ENCODE results near the gene CAMKMT.

The CAMKMT gene

DNA sequence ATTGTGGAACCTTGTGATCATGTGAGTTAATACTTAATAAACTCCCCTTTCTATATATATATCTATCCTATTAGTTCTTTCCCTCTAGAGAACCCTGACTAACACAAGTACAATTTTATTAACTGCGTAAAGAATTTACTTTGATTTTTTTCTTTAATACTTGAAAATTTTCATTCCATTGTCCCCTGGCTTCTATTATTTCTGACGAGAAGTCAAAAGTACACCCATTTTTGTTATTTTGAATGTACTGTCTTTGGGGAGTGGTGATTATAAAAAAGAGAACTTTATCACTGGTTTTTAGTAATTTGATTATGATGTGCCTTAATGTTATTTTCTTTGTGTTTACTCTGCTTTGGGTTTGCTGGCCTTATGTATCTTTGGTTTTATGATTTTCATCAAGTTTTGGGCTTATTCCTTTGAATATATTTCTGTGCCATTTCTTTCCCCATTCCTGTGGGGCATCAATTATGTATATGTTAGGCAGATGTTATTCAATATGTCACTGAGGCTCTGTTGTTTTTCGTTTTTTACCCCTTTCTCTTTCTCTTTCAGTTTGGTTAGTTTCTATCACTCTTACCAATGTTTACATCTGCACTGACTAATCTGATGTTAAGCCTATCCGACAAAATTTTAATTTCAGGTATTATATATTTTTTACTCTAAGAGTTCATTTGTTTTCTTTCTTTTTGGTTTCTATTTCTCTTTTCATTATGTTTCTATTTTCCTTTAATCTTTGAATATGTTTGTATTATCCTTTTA is 271.4 kb downstream of the CAMKMT start:
- in situ Hi-C loops (cut with HindIII; ENCODE audit: low sequenced_read_pairs), result no loop called here

DNA sequence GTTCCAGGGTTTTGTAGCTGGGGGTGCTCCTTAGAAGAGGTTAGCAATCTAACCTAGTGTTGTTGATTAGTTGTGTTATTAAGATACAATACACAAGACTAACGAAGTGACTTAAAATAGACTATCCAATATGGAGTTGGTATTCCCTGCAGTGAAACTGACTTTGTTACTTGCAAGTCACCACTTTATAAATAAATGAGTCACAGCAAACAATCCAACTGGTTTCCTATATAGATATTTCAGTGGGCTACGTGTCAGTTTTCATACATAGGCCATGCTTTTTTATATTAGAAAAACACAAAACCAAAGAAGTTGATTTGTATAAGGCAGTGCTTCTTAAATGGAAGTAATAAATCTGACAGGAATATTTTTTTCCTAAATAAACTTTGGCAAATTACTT is 274.0 kb downstream of the CAMKMT start:
- in situ Hi-C loops (cut with HindIII; ENCODE audit: low sequenced_read_pairs), result no loop called here

GRCh38 chr2:44638649-44639048 is 276.9 kb downstream of the CAMKMT start:
- in situ Hi-C loops (cut with HindIII; ENCODE audit: low sequenced_read_pairs), result no loop called here

GRCh38 chr2:44639399-44639798 is 277.7 kb downstream of the CAMKMT start:
- in situ Hi-C loops (cut with HindIII; ENCODE audit: low sequenced_read_pairs), result no loop called here

DNA sequence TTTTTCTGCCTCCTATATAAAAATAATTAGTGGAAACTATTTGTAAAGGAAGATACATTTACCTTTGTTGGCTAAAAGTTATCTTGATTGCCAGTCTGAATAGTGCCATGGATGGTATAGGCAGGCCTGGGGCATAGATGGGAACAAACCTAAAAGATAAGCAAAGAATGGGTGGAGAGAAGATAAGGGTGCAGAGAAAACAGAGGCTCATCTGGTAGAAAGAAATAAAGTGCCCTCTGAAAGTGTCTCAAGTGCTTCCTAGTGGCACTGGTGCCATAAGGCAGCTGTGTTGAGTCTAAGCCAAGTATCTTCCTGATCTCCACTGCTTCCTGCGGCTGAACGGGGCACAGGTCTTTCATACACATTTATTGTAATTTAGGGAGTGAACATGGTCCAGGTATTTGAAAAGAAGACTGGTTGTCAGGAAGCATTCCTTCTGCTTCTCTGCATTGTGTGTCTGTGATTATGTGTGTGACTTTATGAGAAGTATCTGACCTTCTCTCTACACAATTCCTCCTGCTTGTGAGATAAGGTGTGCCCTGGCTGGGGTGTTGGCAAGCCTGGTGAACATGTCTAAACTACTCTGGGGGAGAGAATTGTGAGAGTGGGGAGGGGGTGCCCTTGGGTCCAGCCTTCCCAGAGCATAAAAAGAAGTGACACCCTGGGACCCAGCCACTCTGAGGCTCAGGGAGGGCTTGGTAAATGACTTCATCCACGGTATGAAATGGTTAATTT is 280.5 kb downstream of the CAMKMT start:
- in situ Hi-C loops (cut with HindIII; ENCODE audit: low sequenced_read_pairs), result no loop called here

GRCh38 chr2:44645937-44646336 is 284.2 kb downstream of the CAMKMT start:
- in situ Hi-C loops (cut with HindIII; ENCODE audit: low sequenced_read_pairs), result loop anchor here (5.0 kb wide), 1 partner anchor 34 kb away; no protein-coding TSS in a partner anchor

- in situ Hi-C loops (cut with HindIII; ENCODE audit: low sequenced_read_pairs), result loop anchor here (5.0 kb wide), 1 partner anchor 37 kb away; no protein-coding TSS in a partner anchor
These were observed 287.6 kb downstream of the CAMKMT start for GRCh38 chr2:44649381-44649780.

DNA sequence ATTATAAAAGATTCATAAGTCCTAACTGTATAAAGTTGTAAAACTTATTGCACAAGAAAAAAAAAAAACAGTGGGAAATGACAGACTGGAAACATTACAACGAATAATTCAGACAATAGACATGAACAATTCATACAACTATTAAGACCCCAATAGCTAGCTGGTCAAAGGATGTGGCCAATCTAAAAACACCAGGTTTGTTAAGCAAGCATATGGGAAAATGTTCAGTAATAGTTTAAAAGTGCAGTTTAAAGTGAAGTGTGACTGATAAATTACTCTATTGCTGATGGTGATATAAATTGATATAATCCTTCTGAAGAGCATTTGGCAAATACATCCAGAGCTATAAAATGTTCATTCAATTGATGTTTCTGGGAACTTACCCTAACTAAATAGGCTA is 289.0 kb downstream of the CAMKMT start:
- in situ Hi-C loops (cut with HindIII; ENCODE audit: low sequenced_read_pairs), result no loop called here

- in situ Hi-C loops (cut with HindIII; ENCODE audit: low sequenced_read_pairs), result no loop called here
These were observed 290.2 kb downstream of the CAMKMT start for GRCh38 chr2:44651974-44652373.

GRCh38 chr2:44652701-44653100 is 291.0 kb downstream of the CAMKMT start:
- in situ Hi-C loops (cut with HindIII; ENCODE audit: low sequenced_read_pairs), result no loop called here

DNA sequence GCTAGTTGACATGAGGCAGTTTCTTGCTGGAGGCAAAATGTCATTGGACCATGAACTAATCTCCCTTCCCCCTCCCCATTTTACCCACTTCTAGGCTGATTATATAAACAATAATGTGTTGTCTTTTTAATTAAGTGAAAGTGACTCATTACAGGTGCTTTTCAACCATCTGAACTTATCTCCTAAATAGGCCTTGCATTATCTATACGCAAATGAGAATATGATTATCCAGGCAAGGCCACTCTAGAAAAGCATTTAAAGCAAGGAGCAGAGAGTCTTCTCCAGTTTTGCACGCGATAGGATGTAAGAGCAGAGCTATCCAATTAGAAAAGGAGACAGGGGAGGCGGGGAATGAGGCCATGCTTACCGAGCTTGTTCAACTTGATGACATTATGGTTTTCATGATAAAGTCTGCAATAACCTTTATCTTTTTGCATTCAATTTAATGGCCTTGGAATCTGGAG is 293.7 kb downstream of the CAMKMT start:
- in situ Hi-C loops (cut with HindIII; ENCODE audit: low sequenced_read_pairs), result no loop called here

DNA sequence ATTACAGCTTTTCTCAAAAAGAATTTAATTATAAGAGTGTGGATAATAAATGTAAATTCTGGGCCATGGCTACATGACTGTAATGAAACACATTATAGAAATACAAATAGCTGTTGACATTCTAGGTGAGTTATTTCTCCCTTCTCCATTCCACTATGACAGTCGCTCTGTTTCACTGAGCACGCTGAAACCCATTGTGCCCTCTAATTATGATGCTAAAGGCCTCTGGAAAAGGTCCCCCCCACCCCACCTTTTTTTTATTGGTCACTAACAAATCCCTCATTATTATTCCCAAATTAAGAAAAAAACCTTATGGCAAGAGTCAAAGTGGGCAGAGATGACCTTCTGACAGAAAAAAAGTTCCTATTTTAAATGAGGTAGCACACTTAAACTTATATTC is 294.7 kb downstream of the CAMKMT start:
- in situ Hi-C loops (cut with HindIII; ENCODE audit: low sequenced_read_pairs), result no loop called here

GRCh38 chr2:44663471-44664073 is 301.8 kb downstream of the CAMKMT start:
- in situ Hi-C loops (cut with HindIII; ENCODE audit: low sequenced_read_pairs), result no loop called here

DNA sequence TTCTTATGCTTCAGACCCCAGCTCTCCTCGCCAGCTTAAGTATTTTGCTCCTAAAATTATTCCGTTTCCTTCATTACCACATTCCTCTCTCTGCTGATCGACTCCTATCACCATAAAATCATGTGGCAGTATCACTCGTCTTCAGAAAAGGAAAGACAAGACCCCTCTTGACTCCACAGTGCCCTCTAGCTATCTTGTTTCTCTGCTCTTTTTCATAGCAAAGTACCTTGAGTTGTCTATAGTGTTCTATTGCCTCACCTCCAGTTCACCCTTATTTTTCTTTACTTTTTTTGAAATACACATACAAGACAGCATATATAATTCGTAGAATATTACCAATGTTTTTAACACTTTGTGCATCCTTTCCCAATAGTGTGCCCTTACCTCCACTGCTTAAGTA is 306.6 kb downstream of the CAMKMT start:
- in situ Hi-C loops (cut with HindIII; ENCODE audit: low sequenced_read_pairs), result no loop called here

- in situ Hi-C loops (cut with HindIII; ENCODE audit: low sequenced_read_pairs), result no loop called here
These were observed 309.5 kb downstream of the CAMKMT start for GRCh38 chr2:44671276-44671675.

DNA sequence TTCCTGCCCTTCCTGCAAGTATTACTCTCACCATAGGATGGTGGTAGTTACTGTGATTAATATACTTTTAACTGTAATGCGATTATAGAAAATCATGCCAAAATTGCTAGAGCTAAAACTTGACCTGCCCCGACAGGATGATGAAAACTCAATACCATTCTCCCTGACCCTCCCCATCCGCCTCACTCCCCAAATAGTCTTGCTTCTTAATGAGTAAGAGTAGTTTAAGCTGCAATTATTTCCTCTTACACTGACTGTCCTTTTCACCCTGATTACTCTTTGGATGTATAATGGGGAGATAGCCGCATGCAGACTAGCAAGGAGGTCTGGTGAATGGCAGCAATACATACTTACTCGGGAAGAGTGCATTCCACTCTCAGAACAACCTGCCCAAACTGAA is 310.2 kb downstream of the CAMKMT start:
- in situ Hi-C loops (cut with HindIII; ENCODE audit: low sequenced_read_pairs), result no loop called here

DNA sequence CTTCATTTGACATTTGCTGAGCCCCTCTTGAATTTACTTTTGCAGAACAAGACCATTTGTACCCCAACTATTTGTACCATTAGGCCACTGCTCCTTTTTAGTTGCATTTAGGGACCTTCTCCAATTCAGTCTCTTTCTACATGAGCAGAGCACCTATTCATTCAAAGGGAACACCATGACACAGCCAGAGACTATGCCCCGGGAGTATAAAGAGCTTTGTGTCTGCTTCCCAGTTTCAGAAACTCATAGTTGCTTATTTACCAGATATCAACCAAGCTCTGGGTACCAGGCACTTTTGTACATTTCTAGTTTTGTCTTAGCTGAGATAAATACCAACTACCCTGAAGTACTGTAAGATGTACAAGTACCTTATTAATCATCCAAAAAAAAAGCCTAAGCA is 310.7 kb downstream of the CAMKMT start:
- in situ Hi-C loops (cut with HindIII; ENCODE audit: low sequenced_read_pairs), result no loop called here

DNA sequence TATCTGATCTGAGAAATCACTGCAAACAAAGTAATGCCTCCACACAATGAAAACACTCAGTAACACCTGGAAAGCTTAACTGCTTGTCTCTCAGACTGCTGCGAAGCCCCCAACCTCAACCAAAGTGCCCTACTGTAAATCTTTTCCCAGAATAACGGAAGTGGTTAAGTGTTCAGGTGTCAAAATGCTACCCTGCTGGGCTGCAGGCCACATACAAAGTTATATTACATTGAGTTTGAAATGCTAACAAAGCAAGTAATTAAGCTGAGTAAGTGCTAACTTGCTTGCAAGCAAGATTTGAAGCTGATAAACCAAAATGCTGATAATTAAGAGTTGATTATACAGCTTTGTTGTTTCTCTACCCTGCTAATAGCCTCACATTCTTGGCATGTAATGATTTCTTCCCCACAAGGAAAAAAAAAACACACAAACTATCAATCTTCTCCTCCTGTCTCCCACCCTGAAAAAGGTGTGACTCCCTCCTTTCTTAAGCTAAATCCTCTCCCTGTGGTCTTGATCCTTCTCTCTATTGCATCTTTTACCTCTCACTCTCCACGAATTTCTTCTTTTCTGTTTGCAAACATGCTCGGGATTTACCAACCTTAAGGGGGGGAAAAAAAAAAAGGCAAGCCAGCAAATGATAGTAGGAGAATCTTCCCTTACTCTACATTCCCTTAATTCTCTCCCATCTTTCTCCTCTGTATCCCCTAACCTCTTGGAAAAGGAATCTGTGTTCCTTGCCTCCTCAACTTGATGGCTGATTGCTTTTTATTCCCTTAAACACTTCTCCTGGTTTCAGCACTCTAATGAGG is 312.9 kb downstream of the CAMKMT start:
- in situ Hi-C loops (cut with HindIII; ENCODE audit: low sequenced_read_pairs), result no loop called here

DNA sequence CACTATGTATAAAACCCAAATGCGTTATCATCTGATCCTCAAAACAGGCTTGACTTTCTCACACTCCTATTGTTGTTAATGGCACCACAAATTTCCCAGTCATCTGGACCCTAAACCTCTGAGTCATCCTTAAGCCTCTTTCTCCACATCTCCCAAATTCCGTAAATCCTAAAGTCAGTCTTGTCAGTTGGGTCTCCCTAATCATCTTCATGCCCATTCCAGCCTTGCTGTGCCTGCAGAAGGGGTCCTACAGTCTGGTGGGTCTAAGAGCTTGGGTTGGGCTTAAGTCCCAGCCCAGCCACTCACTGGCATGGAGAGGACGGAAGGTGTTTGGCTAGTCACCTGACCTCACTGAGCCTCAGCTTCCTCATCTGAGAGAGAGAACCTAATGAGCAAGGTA is 314.6 kb downstream of the CAMKMT start:
- in situ Hi-C loops (cut with HindIII; ENCODE audit: low sequenced_read_pairs), result no loop called here

- in situ Hi-C loops (cut with HindIII; ENCODE audit: low sequenced_read_pairs), result no loop called here
These were observed 317.8 kb downstream of the CAMKMT start for GRCh38 chr2:44679584-44679983.

- in situ Hi-C loops (cut with HindIII; ENCODE audit: low sequenced_read_pairs), result no loop called here
These were observed 318.2 kb downstream of the CAMKMT start for GRCh38 chr2:44679990-44680389.
